GM12864 (cell line): ENCODE data around the gene FAM83F.

Experiments used
- DNase-seq: peaks from one replicate; pipeline ENCODE4 v3.0.0-alpha.2; 2011; ENCODE audit warnings: low read depth
- H3K4me3 ChIP-seq: 2 replicates; pipeline ENCODE4 v1.5.1; 2011; ENCODE audit warnings: mild to moderate bottlenecking, low read depth, low read length, control low read depth
- TF ChIP-seq, protein P1 (sequence below): IDR thresholded peaks from 2 replicates; pipeline ENCODE4 v1.5.1; 2011; ENCODE audit warnings: low read depth, mild to moderate bottlenecking, moderate library complexity, low read length, control low read depth, inconsistent platforms; ENCODE audit errors: missing control alignments

Gene FAM83F

DNA sequence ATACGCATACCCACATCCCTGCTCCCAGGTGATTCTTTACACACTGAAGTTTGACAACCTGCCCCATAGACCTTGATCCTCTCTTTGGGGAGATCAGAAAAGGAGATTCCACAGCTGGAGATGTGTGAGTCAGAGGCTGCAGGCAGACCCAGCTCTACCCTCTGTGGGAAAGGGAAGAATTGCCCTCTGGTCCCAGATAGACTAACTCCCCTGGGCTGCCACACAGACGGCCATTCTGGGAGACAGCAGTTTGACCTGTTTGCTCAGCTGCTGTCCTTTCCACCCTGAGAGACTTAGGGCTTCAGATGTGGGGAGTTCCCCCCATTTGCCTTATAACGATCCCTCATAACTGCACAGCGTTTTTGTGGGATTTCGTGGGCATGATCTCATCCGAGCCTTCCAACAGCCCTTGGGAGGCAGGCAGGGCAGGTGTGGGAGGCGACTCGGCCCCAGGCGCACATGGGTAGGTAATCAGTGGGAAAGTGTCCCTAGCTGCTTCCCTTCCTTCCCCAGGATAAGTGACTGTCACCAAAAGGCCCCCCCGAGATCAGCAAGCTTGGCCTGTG is 14.1 kb downstream of the FAM83F start:
- DNase-seq, result no peak
- no peak overlapping the region for H3K4me3 ChIP-seq
- TF ChIP-seq, protein P1, sequence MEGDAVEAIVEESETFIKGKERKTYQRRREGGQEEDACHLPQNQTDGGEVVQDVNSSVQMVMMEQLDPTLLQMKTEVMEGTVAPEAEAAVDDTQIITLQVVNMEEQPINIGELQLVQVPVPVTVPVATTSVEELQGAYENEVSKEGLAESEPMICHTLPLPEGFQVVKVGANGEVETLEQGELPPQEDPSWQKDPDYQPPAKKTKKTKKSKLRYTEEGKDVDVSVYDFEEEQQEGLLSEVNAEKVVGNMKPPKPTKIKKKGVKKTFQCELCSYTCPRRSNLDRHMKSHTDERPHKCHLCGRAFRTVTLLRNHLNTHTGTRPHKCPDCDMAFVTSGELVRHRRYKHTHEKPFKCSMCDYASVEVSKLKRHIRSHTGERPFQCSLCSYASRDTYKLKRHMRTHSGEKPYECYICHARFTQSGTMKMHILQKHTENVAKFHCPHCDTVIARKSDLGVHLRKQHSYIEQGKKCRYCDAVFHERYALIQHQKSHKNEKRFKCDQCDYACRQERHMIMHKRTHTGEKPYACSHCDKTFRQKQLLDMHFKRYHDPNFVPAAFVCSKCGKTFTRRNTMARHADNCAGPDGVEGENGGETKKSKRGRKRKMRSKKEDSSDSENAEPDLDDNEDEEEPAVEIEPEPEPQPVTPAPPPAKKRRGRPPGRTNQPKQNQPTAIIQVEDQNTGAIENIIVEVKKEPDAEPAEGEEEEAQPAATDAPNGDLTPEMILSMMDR, result no peak

DNA sequence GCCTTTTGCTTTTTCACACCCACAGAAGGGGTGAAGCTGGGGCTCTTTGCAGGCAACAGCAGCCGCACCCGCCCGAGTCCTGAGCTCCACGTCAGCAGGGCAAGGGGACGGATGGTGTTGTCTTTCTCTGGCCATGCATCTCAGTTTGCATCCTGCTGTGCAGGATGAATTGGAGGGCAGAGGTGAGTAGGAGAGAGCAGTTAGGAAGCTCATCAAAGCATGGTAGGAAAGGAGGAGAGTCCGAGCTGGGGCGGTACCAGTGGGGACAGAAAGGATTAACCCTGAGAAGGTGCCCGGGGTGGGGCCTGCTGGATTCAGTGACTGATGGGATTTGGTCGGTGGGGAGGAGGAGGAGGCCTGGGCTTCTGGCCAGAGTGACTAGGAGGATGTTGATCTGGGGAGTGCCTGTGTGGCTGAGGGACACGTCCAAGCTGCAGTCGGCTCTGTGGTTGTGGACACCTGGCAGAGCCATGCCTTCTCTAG is 14.6 kb downstream of the FAM83F start:
- H3K4me3 ChIP-seq, result no peak overlapping the region
- TF ChIP-seq, protein P1, result no peak
- no peak for DNase-seq

DNA sequence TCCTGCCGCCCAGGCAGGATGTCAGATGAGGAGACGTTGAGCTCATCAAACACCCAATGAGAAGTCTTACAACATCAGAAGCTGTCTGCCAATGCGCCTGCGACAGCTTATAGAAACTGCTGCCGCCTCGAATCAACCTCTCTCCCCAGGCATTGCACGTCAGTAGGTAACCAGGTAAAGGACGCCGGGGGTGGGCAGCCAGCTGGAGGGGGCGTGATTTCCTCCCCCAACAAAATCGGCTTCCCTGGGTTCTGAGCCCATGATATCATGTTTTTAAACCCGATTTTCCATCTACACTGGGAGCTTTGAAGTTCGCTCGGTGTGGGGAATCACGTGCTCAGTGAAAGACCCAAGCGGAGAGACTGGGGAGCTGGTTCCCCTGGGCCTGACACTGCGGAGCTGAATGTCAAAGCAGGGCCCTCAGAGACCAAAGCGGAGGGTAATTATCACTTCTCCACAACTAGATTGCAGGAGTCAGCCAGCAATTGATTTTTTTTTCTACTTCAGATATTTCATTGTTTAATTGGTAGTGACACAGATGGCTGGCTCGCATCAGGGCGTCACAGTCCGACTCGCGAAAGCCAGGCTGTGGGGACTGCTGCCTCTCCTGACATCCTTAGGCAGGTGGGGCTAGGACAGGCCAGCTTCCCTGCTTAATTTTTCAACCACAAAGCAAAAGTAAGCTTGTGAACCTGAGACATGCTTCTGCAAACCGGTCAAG is 15.4 kb downstream of the FAM83F start:
- DNase-seq, result no peak
- TF ChIP-seq, protein P1, result no peak
- H3K4me3 ChIP-seq, result no peak overlapping the region

DNA sequence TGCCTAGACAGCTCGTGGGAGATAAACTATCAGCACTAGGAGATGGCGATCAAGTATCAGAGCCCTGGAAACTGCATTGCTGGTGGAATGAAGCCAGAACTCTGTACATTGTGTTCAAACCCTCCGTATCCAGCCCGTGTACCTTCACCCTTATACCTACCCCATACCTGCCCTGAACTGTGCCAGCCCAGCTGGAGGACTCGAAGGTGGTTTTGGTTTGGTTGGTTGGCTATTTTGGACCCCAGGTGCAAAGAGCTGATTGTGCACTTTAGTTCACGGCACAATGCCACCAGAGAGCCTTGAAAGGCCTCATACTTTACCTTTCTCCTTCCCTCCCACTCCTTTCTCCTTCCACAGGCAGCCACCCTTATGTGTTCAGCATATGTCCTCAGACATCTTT is 16.0 kb downstream of the FAM83F start:
- DNase-seq, result no peak
- TF ChIP-seq, protein P1, result no peak
- no peak overlapping the region for H3K4me3 ChIP-seq

DNA sequence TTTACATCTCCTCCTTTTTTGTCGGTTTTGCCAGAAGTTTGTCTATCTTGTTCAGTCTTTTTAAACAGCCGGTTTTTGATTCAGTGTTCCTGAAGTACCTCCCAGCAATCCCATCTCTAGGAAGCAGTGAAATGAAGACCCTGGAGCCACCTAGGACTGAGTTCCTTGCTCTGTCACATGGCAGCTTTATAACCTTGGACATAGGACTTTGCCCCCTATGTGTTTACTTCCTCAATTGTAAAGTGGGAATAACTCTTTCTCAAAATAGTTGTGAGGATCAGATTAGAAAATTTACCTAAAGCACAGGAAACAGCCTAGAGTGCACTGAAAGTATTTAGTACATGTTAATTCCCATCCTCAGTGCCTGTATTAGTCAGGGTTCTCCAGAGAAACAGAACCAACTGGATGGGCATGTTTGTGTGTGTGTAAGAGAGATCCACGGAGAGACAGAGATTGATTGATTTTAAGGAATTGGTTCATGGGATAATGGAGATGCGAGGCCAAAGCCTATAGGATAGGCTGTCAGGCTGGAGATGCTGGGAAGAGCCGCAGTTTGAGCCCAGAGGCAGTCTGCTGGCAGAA is 20.0 kb downstream of the FAM83F start:
- no peak overlapping the region for H3K4me3 ChIP-seq
- TF ChIP-seq, protein P1, result no peak
- DNase-seq, result no peak

DNA sequence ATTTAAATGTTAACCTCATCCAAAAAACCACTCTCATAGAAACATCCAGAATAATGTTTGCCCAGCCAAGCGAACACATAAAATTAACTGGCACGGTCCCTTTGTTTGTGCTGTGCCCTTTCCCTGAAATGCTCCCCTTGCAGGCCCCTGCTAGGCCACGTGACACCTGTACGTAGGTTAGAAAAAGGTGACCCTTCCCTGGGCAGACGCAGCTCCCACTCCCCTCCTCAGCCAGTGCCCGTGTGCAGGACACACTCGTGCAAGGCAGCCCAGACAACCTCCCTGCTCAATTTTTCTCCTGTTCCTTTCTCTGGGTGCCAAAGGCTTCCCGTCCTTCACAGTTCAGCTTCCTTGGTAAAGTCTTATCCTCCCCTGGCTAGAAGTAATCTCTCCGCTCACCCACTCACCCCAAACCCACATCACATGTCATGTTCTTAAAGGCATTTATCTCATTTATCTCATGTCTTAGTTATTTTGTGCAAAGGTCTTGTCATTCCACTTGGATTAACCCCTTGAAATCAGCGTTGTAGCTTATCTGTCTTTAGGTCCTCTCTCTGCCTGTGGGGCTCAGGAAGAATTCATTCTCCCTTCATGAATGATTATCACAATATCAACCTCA is 20.7 kb downstream of the FAM83F start:
- no peak for DNase-seq
- no peak overlapping the region for H3K4me3 ChIP-seq
- TF ChIP-seq, protein P1, result no peak
